ENCODE results near the gene NEGR1.

- TF ChIP-seq CTCF (IDR thresholded peaks at IDR 0.05) (no peak), ZFX (IDR thresholded peaks at IDR 0.05; ENCODE audit: borderline replicate concordance) (no peak)
These were observed 855.3 kb downstream of the NEGR1 start for GRCh38 chr1:71427066-71427465.

All from 22Rv1 (cell line).